ENCODE results near the gene UPP1.
"Not testable (repeated sequence)": the region's sequence is repeated elsewhere in the genome, so short reads cannot be mapped to it uniquely, and the experiment has no call there.

Gene UPP1

DNA sequence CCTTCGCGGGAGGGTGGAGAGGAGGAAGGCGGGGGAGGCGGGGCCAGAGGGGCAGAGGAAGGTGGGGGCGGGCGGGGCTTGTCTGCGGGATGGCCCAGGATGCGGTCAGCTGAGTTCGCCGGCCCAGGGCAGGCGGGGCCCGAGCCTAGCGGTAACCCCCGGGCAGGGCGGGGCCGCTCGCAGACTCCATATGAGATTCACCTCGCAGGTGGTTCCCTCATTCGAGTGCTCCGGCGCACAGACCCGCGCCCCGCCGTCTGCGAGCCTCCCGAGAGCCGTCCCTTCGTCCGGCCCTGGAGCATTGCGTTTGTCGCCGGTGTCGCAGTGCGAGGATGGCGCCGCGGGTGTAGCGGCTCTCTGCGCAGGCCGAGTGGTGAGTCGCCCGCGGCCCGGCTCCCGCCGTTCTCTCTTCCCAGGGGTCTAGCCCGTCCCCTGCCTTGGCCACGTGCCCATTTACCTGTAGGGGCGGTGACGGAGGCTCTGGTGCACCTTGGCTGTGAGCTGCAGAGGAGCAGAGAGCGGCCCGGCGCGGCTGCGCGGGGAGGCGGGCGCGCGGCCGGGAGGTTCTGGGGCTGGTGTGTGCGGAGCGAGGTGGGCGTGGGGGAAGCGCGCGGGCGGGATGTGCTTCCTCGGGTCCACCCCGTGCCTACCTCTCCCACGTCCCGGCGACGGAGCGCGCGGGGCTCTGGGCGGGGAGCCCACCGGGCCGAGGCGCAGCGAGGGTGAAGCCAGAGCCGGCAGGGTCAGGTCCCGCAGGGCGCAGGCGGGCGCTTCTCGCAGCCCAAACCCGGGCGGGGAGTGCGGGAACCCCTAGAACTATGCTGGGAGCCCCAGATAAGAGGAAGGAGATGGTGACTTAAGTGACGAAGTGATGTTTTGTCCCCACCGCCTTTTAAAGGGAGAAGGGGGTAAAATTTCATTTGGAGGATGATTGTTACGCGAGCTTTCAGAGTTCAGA, at the start of gene UPP1:
Gene UPP1, plus strand, starts transcription at position 220 of the 958 bp plus-strand sequence. CDS start 5,519 bp downstream, outside the sequence.
- no peak for DNase-seq (ENCODE audit: low read depth, low spot score)

DNA sequence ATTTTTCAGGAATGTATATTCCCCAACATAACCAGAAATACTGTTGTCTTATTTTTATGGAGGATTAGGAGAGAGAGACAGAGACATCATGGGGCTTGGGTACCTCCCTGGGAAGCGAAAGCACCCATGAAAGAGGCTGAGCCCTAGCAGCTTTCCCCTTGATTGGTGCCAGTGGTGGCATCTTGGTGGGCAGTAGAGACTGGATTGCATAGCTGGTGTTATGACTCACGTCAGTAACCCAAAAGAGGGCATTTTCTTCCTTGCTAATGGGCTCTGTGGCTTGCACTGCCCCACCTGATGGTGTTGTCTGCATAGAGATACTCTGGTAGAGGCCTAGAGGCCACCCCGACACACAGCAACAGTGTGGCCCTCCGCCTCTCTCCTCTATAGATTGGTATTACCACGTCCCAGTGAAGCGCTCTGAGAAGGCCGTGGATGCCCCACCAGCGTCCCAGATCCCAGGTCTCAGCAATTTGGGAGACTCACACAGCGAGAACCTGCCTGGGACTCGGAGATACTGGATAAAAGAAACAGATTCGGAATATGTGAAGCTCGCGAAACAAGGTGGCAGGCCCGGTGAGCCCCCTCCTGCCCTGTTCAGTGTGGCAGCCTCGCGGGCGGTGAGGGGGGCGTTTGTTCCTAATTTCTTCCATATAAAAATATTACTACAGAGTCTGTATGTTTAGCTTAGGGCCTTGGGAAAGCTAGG, 48.0 kb upstream of the UPP1 start:
- DNase-seq (ENCODE audit: low read depth, low spot score): no peak

- DNase-seq (ENCODE audit: low read depth, low spot score): no peak
Observed at GRCh38 chr7:48041653-48041970, 47.5 kb upstream of the UPP1 start.

DNA sequence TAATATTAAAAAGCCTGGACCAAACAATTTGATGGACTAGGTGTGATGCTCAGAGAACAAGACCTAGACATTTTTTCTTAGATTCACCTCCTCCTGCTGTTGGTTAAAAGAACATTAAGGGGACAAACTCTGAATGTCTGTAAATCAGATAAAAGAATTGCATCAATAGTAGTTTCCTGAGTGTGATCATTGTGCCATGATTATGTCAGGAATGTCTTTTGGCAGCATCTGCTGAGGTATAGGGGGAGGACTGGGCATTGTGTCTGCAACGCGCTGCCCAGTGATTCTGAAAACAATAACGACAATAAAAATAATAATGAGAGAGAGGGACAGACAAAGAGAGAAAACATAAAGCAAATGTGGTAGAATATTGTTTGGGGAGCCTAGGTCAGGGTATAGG, 46.8 kb upstream of the UPP1 start:
- DNase-seq (ENCODE audit: low read depth, low spot score): no peak

GRCh38 chr7:48042636-48043035, 46.4 kb upstream of the UPP1 start:
- no peak for DNase-seq (ENCODE audit: low read depth, low spot score)

- no peak for DNase-seq (ENCODE audit: low read depth, low spot score)
Observed at GRCh38 chr7:48045195-48045765, 43.8 kb upstream of the UPP1 start.

DNA sequence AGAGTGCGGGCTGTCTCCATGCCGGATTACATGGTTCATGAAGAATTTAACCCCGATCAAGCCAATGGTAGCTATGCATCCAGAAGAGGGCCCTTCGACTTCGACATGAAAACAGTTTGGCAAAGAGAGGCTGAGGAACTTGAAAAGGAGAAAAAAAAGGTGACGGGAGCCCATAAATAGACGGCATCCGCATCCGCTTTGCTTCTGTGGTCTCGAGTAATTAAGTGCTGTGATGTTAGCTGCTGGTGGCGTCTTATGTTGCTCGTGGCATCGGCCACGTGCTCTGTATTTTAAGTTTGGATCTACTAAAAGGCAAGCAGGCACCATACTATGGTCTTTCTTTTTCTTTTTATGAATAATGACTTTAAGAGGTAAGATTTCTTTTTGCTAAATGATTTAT, 42.6 kb upstream of the UPP1 start:
- DNase-seq (ENCODE audit: low read depth, low spot score): no peak

DNA sequence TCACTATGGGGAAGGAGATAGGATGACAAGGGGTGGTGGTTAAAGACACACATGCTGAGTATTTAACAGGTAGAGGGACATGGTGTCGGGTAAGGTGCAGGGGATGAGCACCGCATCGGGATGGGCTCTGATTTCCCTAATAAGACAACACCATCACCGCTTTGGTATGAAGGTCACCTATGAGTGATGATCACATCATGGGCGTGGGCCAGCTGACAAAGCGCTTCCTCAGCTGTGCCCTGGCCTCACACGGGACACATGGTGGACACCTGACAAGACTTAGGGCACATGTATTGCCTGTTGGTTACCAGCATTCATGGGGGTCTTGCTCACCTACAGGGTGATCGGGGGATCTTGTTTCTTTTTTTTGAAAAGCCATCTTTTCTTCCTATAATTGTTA, 41.0 kb upstream of the UPP1 start:
- no peak for DNase-seq (ENCODE audit: low read depth, low spot score)

GRCh38 chr7:48049850-48050249, 39.2 kb upstream of the UPP1 start:
- no peak for DNase-seq (ENCODE audit: low read depth, low spot score)

DNA sequence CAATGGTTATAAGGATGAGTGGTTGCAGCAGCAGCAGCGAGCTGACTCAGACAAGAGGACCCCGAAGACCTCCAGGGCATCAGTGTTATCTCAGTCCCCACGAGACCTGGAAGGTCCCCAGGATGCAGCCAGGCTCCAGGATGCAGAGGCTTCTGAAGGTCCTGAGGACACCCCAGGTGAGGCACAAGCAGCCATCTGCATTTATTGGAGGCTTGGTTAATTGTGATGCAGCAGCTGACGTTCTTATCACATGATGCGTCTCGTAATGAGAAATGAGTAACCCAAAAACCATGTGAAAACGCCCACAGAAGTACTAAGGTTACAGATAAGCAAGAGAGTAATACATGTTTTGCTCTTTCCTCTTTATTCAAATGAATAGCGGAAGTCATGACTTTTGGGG, 36.3 kb upstream of the UPP1 start:
- no peak for DNase-seq (ENCODE audit: low read depth, low spot score)

DNA sequence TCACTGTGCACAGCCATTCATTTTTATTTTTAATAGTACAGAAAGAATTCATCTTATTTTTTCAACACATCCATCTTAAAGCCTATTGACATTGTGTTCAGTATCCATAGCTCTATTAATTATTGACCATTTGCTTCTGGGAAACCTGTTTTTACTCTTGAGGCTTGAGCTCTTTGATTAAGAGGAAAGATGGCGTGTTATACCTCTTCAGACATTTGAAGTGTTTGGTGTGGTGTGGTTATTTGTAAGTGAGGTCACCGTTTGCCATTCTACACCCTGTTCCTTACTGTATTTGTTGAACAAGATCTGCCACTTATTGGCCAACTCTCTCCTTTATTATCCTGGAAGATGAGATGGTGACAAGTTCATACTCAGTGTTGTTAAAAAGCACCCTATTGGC, 35.3 kb upstream of the UPP1 start:
- no peak for DNase-seq (ENCODE audit: low read depth, low spot score)

GRCh38 chr7:48058990-48059389, 30.1 kb upstream of the UPP1 start:
- DNase-seq (ENCODE audit: low read depth, low spot score): no peak

GRCh38 chr7:48059706-48060105, 29.4 kb upstream of the UPP1 start:
- no peak for DNase-seq (ENCODE audit: low read depth, low spot score)

DNA sequence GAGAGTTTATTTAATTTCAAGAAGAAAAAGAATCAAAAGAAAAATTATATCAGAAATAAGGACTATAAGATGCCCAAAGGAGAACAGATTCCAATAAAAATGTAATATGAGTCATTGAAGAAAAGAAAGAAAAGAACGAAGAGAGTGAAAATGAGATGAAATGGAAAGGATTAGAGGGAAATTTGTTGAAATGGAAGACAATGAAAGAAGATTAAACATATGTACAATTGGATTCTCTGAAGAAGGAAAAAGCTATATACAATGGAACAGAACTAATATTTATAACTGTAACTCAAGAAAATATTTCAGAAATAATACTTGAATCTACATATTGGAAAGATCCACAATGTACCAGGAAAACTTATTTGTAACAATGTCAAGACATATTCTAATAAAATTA, 25.1 kb upstream of the UPP1 start:
- DNase-seq (ENCODE audit: low read depth, low spot score): no peak

GRCh38 chr7:48067475-48067874, 21.6 kb upstream of the UPP1 start:
- no peak for DNase-seq (ENCODE audit: low read depth, low spot score)

- no peak for DNase-seq (ENCODE audit: low read depth, low spot score)
Observed at GRCh38 chr7:48074204-48074654, 14.8 kb upstream of the UPP1 start.

DNA sequence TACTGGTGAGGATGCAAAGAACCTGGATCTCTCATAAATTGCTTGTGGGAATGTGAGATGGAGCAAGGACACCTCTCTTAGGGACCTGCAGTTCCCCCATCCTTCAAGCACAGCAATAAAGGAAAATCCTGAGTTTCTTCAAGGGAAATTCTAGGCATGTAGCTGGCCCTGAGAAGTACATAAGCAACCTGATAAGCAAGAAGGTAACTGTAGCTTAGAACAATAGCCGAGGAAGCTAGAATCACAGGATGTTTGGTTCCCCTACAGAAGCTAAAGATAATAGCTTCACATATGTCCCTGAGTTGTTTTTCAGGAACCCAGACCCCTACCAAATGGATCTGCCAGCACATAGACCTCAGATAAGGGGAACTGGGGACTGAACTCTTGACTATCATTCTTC, 11.6 kb upstream of the UPP1 start:
- DNase-seq (ENCODE audit: low read depth, low spot score): no peak

GRCh38 chr7:48078470-48078869, 10.6 kb upstream of the UPP1 start:
- no peak for DNase-seq (ENCODE audit: low read depth, low spot score)

DNA sequence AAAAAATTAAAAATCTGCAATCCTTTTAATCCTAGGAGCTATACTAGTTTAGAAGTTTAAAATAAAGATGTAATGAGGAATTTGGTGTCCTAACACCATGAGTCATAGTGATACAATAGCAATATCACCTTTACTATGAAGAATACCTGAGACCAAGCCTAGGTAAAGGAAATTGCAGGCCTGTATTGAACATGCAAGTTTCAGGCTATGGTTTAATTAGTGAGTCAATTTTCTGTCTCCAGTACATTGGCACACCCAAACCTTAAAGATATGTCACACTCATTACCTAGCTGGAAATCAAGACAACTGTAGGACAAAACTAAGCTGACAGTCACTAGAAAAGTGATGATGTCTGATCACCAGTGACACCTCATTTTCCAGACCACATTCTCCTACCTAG, 6.7 kb upstream of the UPP1 start:
- not testable (repeated sequence) for DNase-seq (ENCODE audit: low read depth, low spot score)

DNA sequence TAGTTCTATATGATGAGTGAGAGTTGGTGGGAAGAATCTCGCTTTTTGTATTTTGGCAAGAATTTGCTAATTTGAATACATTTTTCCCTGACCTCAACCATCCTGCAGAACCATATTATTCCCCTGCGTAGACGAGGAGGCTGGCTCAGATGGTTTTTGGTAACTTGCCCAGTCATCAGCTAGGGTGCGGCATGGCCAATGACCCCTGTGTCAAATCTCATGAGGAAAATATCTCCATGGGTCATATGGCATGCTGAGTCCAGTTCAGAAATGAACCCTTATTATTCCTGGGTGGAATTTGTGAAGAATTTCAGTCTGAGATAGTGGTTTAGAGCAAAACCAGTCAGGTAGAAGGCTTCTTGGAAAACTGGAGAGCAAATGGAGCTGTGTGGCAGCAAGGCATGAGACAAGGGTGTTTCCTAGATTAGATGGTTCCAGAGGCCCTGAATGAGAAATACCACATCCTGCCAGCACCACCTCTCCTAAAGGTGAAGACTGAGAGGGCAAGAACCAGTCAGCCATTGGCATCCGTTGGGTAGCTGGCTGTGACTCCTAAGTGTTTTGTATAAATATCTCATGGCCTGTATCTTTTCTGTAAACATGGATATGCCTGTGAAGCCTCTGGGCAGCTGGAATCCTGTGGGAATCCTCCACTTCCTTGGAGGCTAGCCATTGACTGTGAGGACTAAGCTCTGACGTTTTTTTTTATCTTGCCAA, 5.8 kb upstream of the UPP1 start:
- DNase-seq (ENCODE audit: low read depth, low spot score): no peak

- peak; percentile 95 for DNase-seq (ENCODE audit: low read depth, low spot score)
Observed at GRCh38 chr7:48084727-48085432, 4.2 kb upstream of the UPP1 start.
